MM.1S (cell line): ENCODE results near the gene NSMF.

Experiments
- DNase-seq: peaks from one replicate; pipeline ENCODE4 v3.0.0-alpha.2; 2015
- H2AFZ ChIP-seq: fragments of 300-600 bp; sonication (generic); 2 replicates; pipeline ENCODE4 v1.6.0; 2016; ENCODE audit warnings: antibody characterized with exemption, low read length
- H3F3A ChIP-seq: fragments of 300-600 bp; sonication (generic); 2 replicates; pipeline ENCODE4 v1.6.1; 2016; ENCODE audit warnings: mild to moderate bottlenecking, antibody characterized with exemption, low read length, moderate library complexity, mixed read lengths; ENCODE audit not compliant: insufficient read depth
- H3K27ac ChIP-seq: fragments of 300-600 bp; sonication (generic); 2 replicates; pipeline ENCODE4 v1.5.1; 2016; ENCODE audit warnings: mild to moderate bottlenecking, low read length
- H3K27me3 ChIP-seq: fragments of 300-600 bp; sonication (generic); replicated peaks from 2 replicates; pipeline ENCODE4 v1.6.0; 2016; ENCODE audit warnings: low read length; ENCODE audit not compliant: insufficient read depth
- H3K36me3 ChIP-seq: fragments of 300-600 bp; sonication (generic); replicated peaks from 2 replicates; pipeline ENCODE4 v1.6.1; 2016; ENCODE audit warnings: mild to moderate bottlenecking, low read length, mixed read lengths; ENCODE audit not compliant: insufficient read depth
- H3K4me1 ChIP-seq: fragments of 300-600 bp; sonication (generic); 2 replicates; pipeline ENCODE4 v1.6.1; 2016; ENCODE audit warnings: low read length, mixed read lengths
- H3K4me2 ChIP-seq: fragments of 300-600 bp; sonication (generic); 2 replicates; pipeline ENCODE4 v1.6.0; 2016; ENCODE audit warnings: low read depth, low read length
- H3K4me3 ChIP-seq: fragments of 300-600 bp; sonication (generic); 2 replicates; pipeline ENCODE4 v1.5.1; 2016; ENCODE audit warnings: low read length, mixed read lengths
- H3K79me2 ChIP-seq: fragments of 300-600 bp; sonication (generic); 2 replicates; pipeline ENCODE4 v1.6.1; 2016; ENCODE audit warnings: mixed run types, low read length, mixed read lengths
- H3K9ac ChIP-seq: fragments of 300-600 bp; sonication (generic); 2 replicates; pipeline ENCODE4 v1.6.1; 2016; ENCODE audit warnings: low read length, mixed read lengths
- H3K9me2 ChIP-seq: fragments of 300-600 bp; sonication (generic); replicated peaks from 2 replicates; pipeline ENCODE4 v1.6.1; 2016; ENCODE audit warnings: mild to moderate bottlenecking, low read length, mixed read lengths; ENCODE audit not compliant: insufficient read depth
- H3K9me3 ChIP-seq: fragments of 300-600 bp; sonication (generic); replicated peaks from 2 replicates; pipeline ENCODE4 v1.6.1; 2016; ENCODE audit warnings: mild to moderate bottlenecking, low read length, mixed read lengths; ENCODE audit not compliant: insufficient read depth
- H4K20me1 ChIP-seq: fragments of 300-600 bp; sonication (generic); 2 replicates; pipeline ENCODE4 v1.6.1; 2016; ENCODE audit warnings: mild to moderate bottlenecking, low read length, moderate library complexity, mixed read lengths; ENCODE audit not compliant: insufficient read depth
- CTCF ChIP-seq: fragments of 300-600 bp; sonication (generic); IDR thresholded peaks from 2 replicates; pipeline ENCODE4 v1.5.1; 2016; ENCODE audit warnings: antibody characterized with exemption, low read length, mixed read lengths
- EZH2 ChIP-seq: fragments of 300-600 bp; sonication (generic); optimal IDR thresholded peaks from 2 replicates; pipeline ENCODE3; 2017; ENCODE audit warnings: low read depth, mild to moderate bottlenecking, antibody characterized with exemption, low read length, mixed read lengths
- EZH2phosphoT487 ChIP-seq: fragments of 300-600 bp; sonication (generic); IDR thresholded peaks from 2 replicates; pipeline ENCODE4 v1.6.1; 2018; ENCODE audit warnings: antibody characterized with exemption, low read length

Gene NSMF

DNA sequence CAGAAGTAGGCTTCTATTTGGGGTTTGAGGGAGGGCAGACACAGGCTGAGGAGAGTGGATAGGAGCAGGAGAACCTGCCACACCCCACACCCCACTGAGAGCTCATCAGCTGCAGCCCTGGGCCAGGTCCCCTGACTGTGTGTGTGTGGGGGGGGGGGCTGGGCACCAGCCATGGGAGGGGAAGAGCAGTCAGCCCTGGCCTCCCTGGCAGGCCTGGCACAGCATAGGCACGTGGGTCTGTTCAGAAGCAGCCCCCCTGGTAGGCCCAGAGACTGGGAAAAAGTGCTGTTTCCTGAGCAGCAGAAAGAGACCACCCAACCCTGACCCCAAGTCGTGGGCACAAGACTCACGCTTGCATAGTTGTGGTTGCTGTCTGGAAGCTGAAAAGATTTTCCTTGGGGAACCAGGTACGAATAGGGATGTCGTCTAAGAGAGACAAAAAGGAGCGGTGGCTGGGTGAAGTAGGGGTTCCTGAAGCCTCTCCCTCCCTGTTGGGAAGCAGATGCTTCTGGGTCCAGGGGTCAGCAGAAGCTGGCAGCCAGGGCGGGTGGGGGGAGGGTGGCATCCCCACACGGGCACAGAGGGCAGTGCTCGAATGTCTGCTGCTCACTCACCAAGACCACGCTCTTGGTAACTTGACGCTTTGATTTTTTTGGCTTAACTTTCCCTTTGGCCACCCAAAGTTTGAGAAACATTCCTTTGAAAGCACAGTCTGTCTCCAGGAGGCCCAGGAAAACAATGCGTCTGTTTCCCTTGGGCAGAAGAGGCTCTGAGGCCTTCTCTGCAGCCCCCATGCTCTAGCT, 2.9 kb downstream of the NSMF start:
- Histone ChIP-seq H3K36me3 (no peaks in the 10 kb centered on the region; the same call in 1 of the 2 replicates), H3K4me3 (no peak overlapping the region), H3K27me3 (no peaks in the 10 kb centered on the region), H4K20me1 (no peaks in the 10 kb centered on the region), H3K79me2 (peaks cover 5% of the 10 kb centered on the region; the same call in 1 of the 2 replicates), H3K9me2 (no peaks in the 10 kb centered on the region), H3F3A (no peaks in the 10 kb centered on the region), H3K4me1 (peaks cover 12% of the 10 kb centered on the region; the same call in 1 of the 2 replicates), H3K9me3 (no peaks in the 10 kb centered on the region), H3K9ac (no peak overlapping the region), H2AFZ (no peak overlapping the region), H3K27ac (no peak overlapping the region), H3K4me2 (no peak overlapping the region)
- TF ChIP-seq EZH2 (no peak), CTCF (no peak), EZH2phosphoT487 (no peak)
- no peak for DNase-seq

DNA sequence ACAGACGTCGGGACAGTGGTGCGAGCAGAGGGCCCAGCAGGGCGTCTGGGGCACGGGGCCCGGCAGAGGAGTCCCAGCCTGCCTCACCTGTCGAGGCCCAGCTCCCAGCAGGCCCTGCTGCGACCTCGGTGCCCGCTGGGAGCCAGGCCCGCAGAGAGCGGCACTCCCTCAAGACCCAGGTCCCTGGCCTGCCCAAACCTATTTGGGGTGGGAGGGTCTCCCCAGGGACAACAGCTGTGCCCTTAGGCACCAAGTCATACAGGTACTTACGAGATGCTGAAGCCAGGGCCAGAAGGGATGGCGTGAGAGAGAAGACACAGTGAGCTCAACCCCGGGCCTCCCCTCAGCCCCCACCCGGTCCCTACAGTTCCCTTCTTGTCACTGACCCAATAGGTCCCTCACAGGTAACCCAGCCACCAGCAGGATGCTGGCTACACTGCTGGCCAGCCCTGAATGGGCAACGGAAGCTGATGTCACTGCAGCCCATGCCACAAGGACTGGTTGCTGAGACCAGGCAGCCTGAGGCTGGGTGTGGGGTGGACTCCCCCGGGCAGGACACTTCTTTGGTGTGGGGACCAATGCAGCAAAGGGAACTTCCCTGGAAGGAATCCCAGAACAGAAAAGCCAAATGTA, 3.7 kb downstream of the NSMF start:
- no peaks in the 10 kb centered on the region for H3F3A ChIP-seq
- no peak overlapping the region for H3K4me2 ChIP-seq
- no peaks in the 10 kb centered on the region for H3K9me3 ChIP-seq
- TF ChIP-seq EZH2phosphoT487 (no peak), EZH2 (no peak), CTCF (no peak)
- H4K20me1 ChIP-seq: no peaks in the 10 kb centered on the region
- no peaks in the 10 kb centered on the region for H3K27me3 ChIP-seq
- H3K9me2 ChIP-seq: no peaks in the 10 kb centered on the region
- H3K27ac ChIP-seq: no peak overlapping the region
- no peaks in the 10 kb centered on the region; the same call in 1 of the 2 replicates for H3K36me3 ChIP-seq
- DNase-seq: no peak
- no peak overlapping the region for H3K9ac ChIP-seq
- peaks cover 5% of the 10 kb centered on the region; the same call in 1 of the 2 replicates for H3K79me2 ChIP-seq
- H2AFZ ChIP-seq: no peak overlapping the region
- H3K4me1 ChIP-seq: peaks cover 12% of the 10 kb centered on the region; the same call in 1 of the 2 replicates
- no peak overlapping the region for H3K4me3 ChIP-seq

- no peaks in the 10 kb centered on the region; the same call in 1 of the 2 replicates for H3K36me3 ChIP-seq
- peaks cover 5% of the 10 kb centered on the region; the same call in 1 of the 2 replicates for H3K79me2 ChIP-seq
- TF ChIP-seq EZH2: no peak
- TF ChIP-seq CTCF: no peak
- no peak for TF ChIP-seq EZH2phosphoT487
- H3K27me3 ChIP-seq: no peaks in the 10 kb centered on the region
- no peak for DNase-seq
- H3K4me1 ChIP-seq: peaks cover 11% of the 10 kb centered on the region; the same call in 1 of the 2 replicates
- H2AFZ ChIP-seq: peak overlapping the region; percentile 81
- peak overlapping the region; percentile 52; the same call in 1 of the 2 replicates for H3K9ac ChIP-seq
- H3K4me3 ChIP-seq: peak overlapping the region; percentile 61
- H3K9me2 ChIP-seq: no peaks in the 10 kb centered on the region
- H4K20me1 ChIP-seq: no peaks in the 10 kb centered on the region
- peak overlapping the region; percentile 90 for H3K4me2 ChIP-seq
- H3F3A ChIP-seq: no peaks in the 10 kb centered on the region
- H3K9me3 ChIP-seq: no peaks in the 10 kb centered on the region
- H3K27ac ChIP-seq: no peak overlapping the region
These were observed 4.4 kb downstream of the NSMF start for GRCh38 chr9:137454597-137455358.
